Karpas-422 (cell line): ENCODE measurements around the gene COL24A1. TPM values are rescaled to one million over a fixed set of nuclear protein-coding genes. Genes with fewer than 3 reads are reported as not detected.
"Not testable (repeated sequence)": the region's sequence is repeated elsewhere in the genome, so short reads cannot be mapped to it uniquely, and the experiment has no call there.

Experiments
- DNase-seq: peaks from one replicate; pipeline ENCODE4 v3.0.0-alpha.2; 2015
- H2AFZ ChIP-seq: fragments of 200-600 bp; sonication (generic); 2 replicates; pipeline ENCODE4 v1.6.1; 2014; ENCODE audit warnings: antibody characterized with exemption, low read length, mixed read lengths
- H3K27ac ChIP-seq: fragments of 200-600 bp; sonication (generic); 2 replicates; pipeline ENCODE4 v1.5.1; 2014; ENCODE audit warnings: mild to moderate bottlenecking, low read length, moderate library complexity
- H3K27me3 ChIP-seq: fragments of 200-600 bp; sonication (generic); 2 replicates; pipeline ENCODE4 v1.6.1; 2014; ENCODE audit warnings: low read length, mixed read lengths
- H3K36me3 ChIP-seq: fragments of 200-600 bp; sonication (generic); 2 replicates; pipeline ENCODE4 v1.6.1; 2014; ENCODE audit warnings: low read length, mixed read lengths; ENCODE audit not compliant: insufficient read depth
- H3K4me1 ChIP-seq: fragments of 200-600 bp; sonication (generic); 2 replicates; pipeline ENCODE4 v1.6.1; 2014; ENCODE audit warnings: mild to moderate bottlenecking, low read length, mixed read lengths
- H3K4me2 ChIP-seq: fragments of 200-600 bp; sonication (generic); 2 replicates; pipeline ENCODE4 v1.6.1; 2014; ENCODE audit warnings: low read length, low read depth, mild to moderate bottlenecking; ENCODE audit not compliant: poor library complexity, severe bottlenecking
- H3K4me3 ChIP-seq: fragments of 200-600 bp; sonication (generic); 2 replicates; pipeline ENCODE4 v1.5.1; 2014; ENCODE audit warnings: mild to moderate bottlenecking, antibody characterized with exemption, low read length, mixed read lengths
- H3K79me2 ChIP-seq: fragments of 200-600 bp; sonication (generic); 2 replicates; pipeline ENCODE4 v1.6.1; 2014; ENCODE audit warnings: mild to moderate bottlenecking, low read length, mixed read lengths
- H3K9ac ChIP-seq: fragments of 200-600 bp; sonication (generic); 2 replicates; pipeline ENCODE4 v1.6.0; 2014; ENCODE audit warnings: low read length
- H3K9me2 ChIP-seq: fragments of 200-600 bp; sonication (generic), shearing (Covaris generic); replicated peaks from 2 replicates; pipeline ENCODE4 v1.6.0; 2014; ENCODE audit warnings: mild to moderate bottlenecking, low read length, moderate library complexity; ENCODE audit not compliant: insufficient read depth
- H3K9me3 ChIP-seq: fragments of 300-700, 200-600 bp; sonication (generic); 2 replicates; pipeline ENCODE4 v1.6.1; 2014; ENCODE audit warnings: low read length, mixed read lengths
- H4K20me1 ChIP-seq: fragments of 200-600 bp; sonication (generic); 2 replicates; pipeline ENCODE4 v1.6.1; 2014; ENCODE audit warnings: mild to moderate bottlenecking, antibody characterized with exemption, low read length, low read depth; ENCODE audit not compliant: insufficient read depth
- total RNA-seq: library from RNA; depleted of rRNA; stranded (reverse); fragments of >200 nt; shearing (Covaris generic); gene quantifications from 2 replicates; pipeline ENCODE4 v1.2.3, GENCODE V29; 2014; ENCODE audit warnings: low replicate concordance

COL24A1 gene
- total RNA-seq, 1 experiment from 2014 or later = not detected

GRCh38 chr1:85884372-85885035 lies 272.1 kb downstream of the COL24A1 start:
- no peak overlapping the region for H3K27ac ChIP-seq
- H4K20me1 ChIP-seq = no peaks in the 10 kb centered on the region
- no peak overlapping the region for H3K4me3 ChIP-seq
- no peaks in the 10 kb centered on the region for H3K79me2 ChIP-seq
- no peaks in the 10 kb centered on the region for H3K36me3 ChIP-seq
- no peaks in the 10 kb centered on the region for H3K9me2 ChIP-seq
- H3K27me3 ChIP-seq = no peaks in the 10 kb centered on the region
- no peaks in the 10 kb centered on the region for H3K9me3 ChIP-seq
- no peaks in the 10 kb centered on the region for H3K4me1 ChIP-seq
- no peak overlapping the region for H3K4me2 ChIP-seq
- no peak overlapping the region for H3K9ac ChIP-seq
- no peak for DNase-seq
- H2AFZ ChIP-seq = no peak overlapping the region

- H3K4me1 ChIP-seq = no peaks in the 10 kb centered on the region
- no peak for DNase-seq
- no peaks in the 10 kb centered on the region for H3K27me3 ChIP-seq
- no peaks in the 10 kb centered on the region for H3K36me3 ChIP-seq
- no peak overlapping the region for H3K9ac ChIP-seq
- H3K9me3 ChIP-seq = no peaks in the 10 kb centered on the region
- H3K79me2 ChIP-seq = no peaks in the 10 kb centered on the region
- H3K4me3 ChIP-seq = no peak overlapping the region
- no peaks in the 10 kb centered on the region for H3K9me2 ChIP-seq
- H2AFZ ChIP-seq = no peak overlapping the region
- H4K20me1 ChIP-seq = no peaks in the 10 kb centered on the region
- no peak overlapping the region for H3K27ac ChIP-seq
- H3K4me2 ChIP-seq = no peak overlapping the region
Observed at GRCh38 chr1:85867189-85867588, 289.4 kb downstream of the COL24A1 start.

- Histone ChIP-seq H4K20me1 (no peaks in the 10 kb centered on the region), H3K36me3 (no peaks in the 10 kb centered on the region), H3K27ac (no peak overlapping the region), H3K9me3 (no peaks in the 10 kb centered on the region), H3K79me2 (no peaks in the 10 kb centered on the region), H3K4me3 (no peak overlapping the region), H3K9me2 (no peaks in the 10 kb centered on the region), H3K27me3 (no peaks in the 10 kb centered on the region), H3K4me1 (no peaks in the 10 kb centered on the region), H3K9ac (no peak overlapping the region), H2AFZ (no peak overlapping the region), H3K4me2 (no peak overlapping the region)
- DNase-seq = no peak
Observed at GRCh38 chr1:85865213-85865612, 291.4 kb downstream of the COL24A1 start.

GRCh38 chr1:85864727-85865126 lies 291.8 kb downstream of the COL24A1 start:
- Histone ChIP-seq H3K9me3 (no peaks in the 10 kb centered on the region), H3K4me3 (no peak overlapping the region), H3K27me3 (no peaks in the 10 kb centered on the region), H3K9ac (no peak overlapping the region), H3K4me1 (no peaks in the 10 kb centered on the region), H3K9me2 (no peaks in the 10 kb centered on the region), H4K20me1 (no peaks in the 10 kb centered on the region), H2AFZ (no peak overlapping the region), H3K4me2 (no peak overlapping the region), H3K36me3 (no peaks in the 10 kb centered on the region), H3K27ac (no peak overlapping the region), H3K79me2 (no peaks in the 10 kb centered on the region)
- DNase-seq = no peak

GRCh38 chr1:85863639-85864038 lies 292.9 kb downstream of the COL24A1 start:
- H4K20me1 ChIP-seq, H3K4me3 ChIP-seq, H3K9me2 ChIP-seq, H3K27ac ChIP-seq, H3K36me3 ChIP-seq, H3K27me3 ChIP-seq, DNase-seq, H3K9ac ChIP-seq, H3K9me3 ChIP-seq, H3K79me2 ChIP-seq, H3K4me2 ChIP-seq, H3K4me1 ChIP-seq, H2AFZ ChIP-seq: not testable (repeated sequence)

GRCh38 chr1:85862456-85862855 lies 294.1 kb downstream of the COL24A1 start:
- no peak overlapping the region for H3K4me2 ChIP-seq
- H3K9me3 ChIP-seq = no peaks in the 10 kb centered on the region
- H3K9ac ChIP-seq = no peak overlapping the region
- H3K9me2 ChIP-seq = no peaks in the 10 kb centered on the region
- H3K27ac ChIP-seq = no peak overlapping the region
- H3K79me2 ChIP-seq = no peaks in the 10 kb centered on the region
- no peak overlapping the region for H3K4me3 ChIP-seq
- H3K27me3 ChIP-seq = no peaks in the 10 kb centered on the region
- H3K4me1 ChIP-seq = no peaks in the 10 kb centered on the region
- no peaks in the 10 kb centered on the region for H4K20me1 ChIP-seq
- no peak for DNase-seq
- no peak overlapping the region for H2AFZ ChIP-seq
- no peaks in the 10 kb centered on the region for H3K36me3 ChIP-seq

- Histone ChIP-seq H3K79me2 (no peaks in the 10 kb centered on the region), H3K9me2 (no peaks in the 10 kb centered on the region), H3K36me3 (no peaks in the 10 kb centered on the region), H3K27ac (no peak overlapping the region), H3K4me2 (no peak overlapping the region), H2AFZ (no peak overlapping the region), H4K20me1 (no peaks in the 10 kb centered on the region), H3K4me3 (no peak overlapping the region), H3K4me1 (no peaks in the 10 kb centered on the region), H3K9me3 (no peaks in the 10 kb centered on the region), H3K27me3 (no peaks in the 10 kb centered on the region), H3K9ac (no peak overlapping the region)
- DNase-seq = no peak
Observed at GRCh38 chr1:85857991-85858390, 298.6 kb downstream of the COL24A1 start.

GRCh38 chr1:85850238-85850637 lies 306.3 kb downstream of the COL24A1 start:
- Histone ChIP-seq H3K79me2 (no peaks in the 10 kb centered on the region), H3K9ac (no peak overlapping the region), H3K9me3 (no peaks in the 10 kb centered on the region), H4K20me1 (no peaks in the 10 kb centered on the region), H3K36me3 (no peaks in the 10 kb centered on the region), H3K4me1 (no peaks in the 10 kb centered on the region), H3K4me2 (no peak overlapping the region), H3K4me3 (no peak overlapping the region), H3K9me2 (no peaks in the 10 kb centered on the region), H2AFZ (no peak overlapping the region), H3K27ac (no peak overlapping the region), H3K27me3 (no peaks in the 10 kb centered on the region)
- DNase-seq = no peak

- Histone ChIP-seq H3K79me2 (no peaks in the 10 kb centered on the region), H3K9ac (no peak overlapping the region), H4K20me1 (no peaks in the 10 kb centered on the region), H3K4me1 (no peaks in the 10 kb centered on the region), H3K27ac (no peak overlapping the region), H2AFZ (no peak overlapping the region), H3K27me3 (no peaks in the 10 kb centered on the region), H3K36me3 (no peaks in the 10 kb centered on the region), H3K9me3 (no peaks in the 10 kb centered on the region), H3K9me2 (no peaks in the 10 kb centered on the region), H3K4me3 (no peak overlapping the region), H3K4me2 (no peak overlapping the region)
- DNase-seq = no peak
Observed at GRCh38 chr1:85849660-85850059, 306.9 kb downstream of the COL24A1 start.
